ENCODE results near the gene AJUBA.

Gene AJUBA

DNA sequence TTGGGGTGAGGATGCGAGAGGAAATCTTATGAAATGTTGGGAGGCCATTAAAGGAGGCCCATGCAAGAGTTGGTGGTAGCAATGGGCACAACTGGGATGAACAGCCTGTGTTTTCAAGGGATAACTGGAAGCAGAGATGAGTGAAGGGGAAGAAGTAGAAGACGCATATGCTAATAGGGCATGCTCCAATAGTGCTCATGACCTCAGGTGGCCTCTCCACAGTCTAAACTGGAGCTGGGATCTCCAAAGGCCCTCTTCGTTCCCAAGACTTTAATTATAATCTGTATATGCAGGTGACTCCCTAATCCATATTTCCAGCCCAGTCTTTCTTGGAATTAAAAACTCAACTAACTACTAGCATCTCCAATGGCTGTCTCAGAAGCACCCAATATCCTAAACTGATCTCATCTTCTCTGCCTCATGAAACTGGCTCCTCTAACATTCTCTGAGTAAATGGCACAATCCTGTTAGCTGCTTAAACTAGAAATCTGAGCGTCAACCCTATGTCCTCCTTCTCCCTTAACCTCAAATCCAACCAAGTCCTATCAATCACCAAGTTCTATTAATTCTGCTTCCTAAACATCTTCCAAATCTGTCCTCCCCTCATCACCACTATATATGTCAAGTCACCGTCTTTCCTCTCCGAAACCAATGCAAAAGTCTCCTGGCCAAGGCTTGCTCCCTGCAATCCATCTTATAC is 2.8 kb upstream of the AJUBA start:
- Histone ChIP-seq H3K4me1 (peaks cover 36% of the 10 kb centered on the region), H3K27ac (no peak overlapping the region), H4K20me1 (peaks cover 7% of the 10 kb centered on the region; the same call in 1 of the 2 replicates), H3K36me3 (peaks cover 32% of the 10 kb centered on the region), H3K4me2 (no peak overlapping the region), H3K9me3 (no peaks in the 10 kb centered on the region), H3K27me3 (peaks cover 20% of the 10 kb centered on the region), H3K9ac (no peak overlapping the region), H3K4me3 (no peak overlapping the region)
- TF ChIP-seq Cebpa-rat (IDR thresholded peaks at IDR 0.05) = no peak

DNA sequence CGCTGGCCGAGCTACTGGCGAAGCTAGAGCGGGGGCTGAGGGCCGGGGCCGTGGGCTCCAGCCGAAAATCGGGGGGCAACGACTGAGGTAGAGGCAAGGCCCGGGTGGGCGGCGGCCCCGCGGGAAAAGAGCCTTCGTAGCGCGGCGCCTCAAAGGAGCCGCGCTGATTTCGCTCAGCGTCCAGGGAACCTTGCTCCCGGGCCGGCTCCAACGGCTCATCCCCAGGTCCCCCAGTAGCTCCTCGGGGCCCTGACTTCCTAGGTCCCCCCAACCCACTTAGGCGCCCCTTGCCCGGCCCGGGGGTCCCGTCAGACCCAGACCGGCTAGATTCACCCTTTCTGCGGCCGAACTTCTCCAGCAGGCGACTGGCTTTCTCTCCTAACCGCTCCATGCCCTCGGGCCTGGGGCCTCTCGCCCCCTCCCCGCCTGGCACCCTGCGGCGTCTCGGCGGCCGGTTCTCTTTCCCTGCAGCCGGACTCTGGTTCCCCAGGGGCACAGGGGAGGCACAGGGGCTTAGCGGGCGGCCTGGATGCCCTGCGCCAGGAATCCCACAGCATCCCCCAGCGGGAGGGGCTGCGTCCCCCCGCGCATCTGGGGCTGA is 375 bp downstream of the AJUBA start:
- no peak for TF ChIP-seq Cebpa-rat (IDR thresholded peaks at IDR 0.05)
- no peaks in the 10 kb centered on the region for H3K9me3 ChIP-seq
- peak overlapping the region; percentile 88 for H3K4me3 ChIP-seq
- H3K4me2 ChIP-seq = peak overlapping the region; percentile 97
- peaks cover 29% of the 10 kb centered on the region for H4K20me1 ChIP-seq
- peak overlapping the region; percentile 85 for H3K9ac ChIP-seq
- peaks cover 64% of the 10 kb centered on the region for H3K4me1 ChIP-seq
- H3K27ac ChIP-seq = peak overlapping the region; percentile 82
- H3K27me3 ChIP-seq = peaks cover 22% of the 10 kb centered on the region
- peaks cover 18% of the 10 kb centered on the region for H3K36me3 ChIP-seq

DNA sequence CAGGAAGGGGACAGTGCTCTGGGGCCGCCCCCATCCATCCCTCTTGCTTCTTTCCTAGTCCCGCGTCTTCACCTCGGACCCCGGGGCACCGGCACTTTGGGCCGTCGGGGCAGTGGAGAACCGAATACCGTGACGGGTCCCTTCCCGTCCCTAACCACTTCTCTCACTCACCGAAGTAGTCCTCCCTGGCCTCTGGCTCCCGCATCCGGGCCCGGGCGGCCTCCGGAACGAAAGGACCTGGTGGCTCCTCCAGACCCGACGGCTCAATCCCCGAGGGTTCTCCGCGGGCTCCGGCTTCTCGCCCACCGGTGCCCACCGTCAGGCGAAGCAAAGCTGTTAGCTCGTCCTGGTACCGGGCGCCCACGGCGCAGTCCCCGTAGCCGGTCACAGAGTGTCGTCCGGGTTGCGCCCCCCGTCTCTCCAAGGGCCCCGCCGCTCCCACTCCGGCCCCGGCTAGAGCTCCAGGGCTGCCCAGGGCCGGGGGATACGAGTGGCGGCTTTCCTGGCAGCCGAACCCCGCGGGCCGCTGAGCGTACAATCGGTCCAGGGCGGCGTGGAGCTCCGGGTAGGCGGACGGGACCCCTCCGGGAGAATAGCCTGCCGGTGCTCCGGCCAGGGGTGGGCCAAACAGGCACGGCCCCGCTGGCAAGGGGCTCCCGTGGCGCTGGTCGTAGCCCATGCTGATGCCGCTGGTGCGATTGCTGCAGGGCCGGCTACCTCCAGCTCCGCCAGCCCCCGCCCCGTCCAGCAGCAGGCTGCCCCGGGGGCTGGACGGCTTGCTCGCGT is 1.1 kb downstream of the AJUBA start:
- Histone ChIP-seq H3K4me1 (peaks cover 71% of the 10 kb centered on the region), H3K9ac (peak overlapping the region; percentile 85), H3K36me3 (peaks cover 22% of the 10 kb centered on the region), H4K20me1 (peaks cover 33% of the 10 kb centered on the region), H3K27me3 (peaks cover 22% of the 10 kb centered on the region), H3K27ac (peak overlapping the region; percentile 82), H3K4me3 (peak overlapping the region; percentile 88), H3K4me2 (peak overlapping the region; percentile 97), H3K9me3 (no peaks in the 10 kb centered on the region)
- TF ChIP-seq Cebpa-rat (IDR thresholded peaks at IDR 0.05) = no peak

DNA sequence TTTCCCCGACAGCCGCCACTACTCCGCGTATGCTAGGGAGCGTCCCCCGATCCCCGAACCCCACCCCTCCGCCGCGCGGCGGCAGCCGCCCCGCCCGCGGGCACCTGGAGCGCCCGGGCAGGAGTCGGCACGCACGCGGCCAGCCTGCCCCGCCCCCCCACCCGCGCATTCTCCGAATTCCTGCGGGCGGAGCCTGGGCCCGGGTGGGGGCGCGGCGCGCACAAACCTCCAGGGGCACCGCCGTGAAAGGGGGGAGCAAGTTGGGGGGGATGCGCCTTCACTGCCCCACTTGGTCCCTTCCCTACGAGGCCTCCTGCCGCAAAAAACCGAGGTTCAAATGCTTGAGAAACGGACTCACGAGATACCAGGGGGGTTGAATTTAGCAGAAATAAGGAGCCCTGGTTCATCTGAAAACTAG is 1.7 kb downstream of the AJUBA start:
- Histone ChIP-seq H3K4me1 (peaks cover 74% of the 10 kb centered on the region), H3K27ac (peak overlapping the region; percentile 82), H3K9ac (peak overlapping the region; percentile 85), H3K4me2 (peak overlapping the region; percentile 97), H3K9me3 (no peaks in the 10 kb centered on the region), H4K20me1 (peaks cover 33% of the 10 kb centered on the region), H3K27me3 (peaks cover 22% of the 10 kb centered on the region), H3K36me3 (peaks cover 28% of the 10 kb centered on the region), H3K4me3 (peak overlapping the region; percentile 88)
- TF ChIP-seq Cebpa-rat (IDR thresholded peaks at IDR 0.05) = no peak

DNA sequence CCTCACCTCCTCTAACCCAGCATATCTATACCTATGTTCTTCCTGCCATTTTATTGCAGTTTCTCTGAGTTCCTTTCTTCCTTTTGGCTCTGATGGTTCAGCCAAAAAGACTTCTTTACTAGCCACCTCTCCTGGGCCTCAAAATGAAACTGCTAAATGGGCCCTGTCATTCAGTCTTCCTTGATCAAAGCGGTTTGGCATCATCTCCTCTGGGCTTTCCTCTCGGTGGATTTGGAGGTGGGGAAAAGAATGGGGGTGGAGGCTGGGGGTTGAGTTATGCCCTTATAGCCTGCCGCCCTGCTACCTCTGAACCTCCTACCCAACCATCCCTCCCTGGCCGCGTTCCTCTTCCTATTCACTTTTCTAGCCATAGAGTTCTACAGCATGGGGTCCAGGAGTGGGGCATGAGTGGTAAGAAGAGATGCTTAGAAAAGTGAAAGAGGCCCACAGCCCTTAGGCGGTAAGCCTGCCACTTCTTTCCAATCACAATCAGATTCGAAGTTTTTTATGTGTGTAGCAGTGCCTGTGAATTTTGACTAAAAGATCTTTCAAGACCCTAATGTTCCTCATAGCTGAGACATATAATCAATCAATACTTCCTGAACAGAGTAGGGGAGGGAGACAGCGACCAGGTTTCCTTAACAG is 2.5 kb downstream of the AJUBA start:
- peaks cover 36% of the 10 kb centered on the region for H3K36me3 ChIP-seq
- no peak overlapping the region for H3K27ac ChIP-seq
- no peaks in the 10 kb centered on the region for H3K9me3 ChIP-seq
- peaks cover 74% of the 10 kb centered on the region for H3K4me1 ChIP-seq
- peak overlapping the region; percentile 97 for H3K4me2 ChIP-seq
- H4K20me1 ChIP-seq = peaks cover 35% of the 10 kb centered on the region
- H3K27me3 ChIP-seq = peaks cover 22% of the 10 kb centered on the region
- peak overlapping the region; percentile 88 for H3K4me3 ChIP-seq
- no peak for TF ChIP-seq Cebpa-rat (IDR thresholded peaks at IDR 0.05)
- peak overlapping the region; percentile 63 for H3K9ac ChIP-seq

DNA sequence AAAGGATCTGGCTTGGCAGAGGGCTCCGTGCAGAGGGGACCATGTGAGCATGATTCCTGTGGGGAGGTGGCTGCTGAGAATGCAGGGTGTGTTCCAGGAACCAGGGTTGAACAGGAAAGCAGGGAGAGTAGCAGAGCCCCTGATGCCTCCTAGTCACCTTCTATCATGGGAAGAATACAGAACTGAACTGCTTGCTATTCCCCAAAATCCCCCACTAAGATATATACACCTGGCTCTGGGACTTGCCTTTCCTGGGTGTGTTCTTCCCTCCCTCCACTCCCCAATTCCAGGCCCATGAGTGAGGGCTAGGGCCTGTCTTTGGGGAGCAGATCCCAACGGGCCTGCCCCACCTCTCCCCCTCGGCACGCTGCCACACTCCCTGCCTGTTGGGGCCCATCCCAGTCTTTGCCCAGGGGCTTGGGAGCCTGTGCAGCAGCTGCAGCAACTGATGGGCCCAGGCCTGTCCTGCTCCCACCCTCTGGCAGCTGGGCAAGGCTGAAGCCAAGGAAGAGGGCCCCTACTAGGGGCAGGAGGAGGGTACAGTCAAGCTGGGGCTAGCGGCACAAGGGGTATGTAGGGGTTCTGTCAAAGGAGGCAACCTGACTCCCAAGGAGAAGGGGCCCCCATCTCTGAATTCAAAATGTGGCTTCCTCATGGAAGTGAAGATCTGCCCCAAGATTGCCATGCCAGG is 3.2 kb downstream of the AJUBA start:
- peak overlapping the region; percentile 88 for H3K4me3 ChIP-seq
- peaks cover 22% of the 10 kb centered on the region for H3K27me3 ChIP-seq
- peak overlapping the region; percentile 97 for H3K4me2 ChIP-seq
- no peak overlapping the region for H3K27ac ChIP-seq
- H4K20me1 ChIP-seq = peaks cover 41% of the 10 kb centered on the region
- peaks cover 67% of the 10 kb centered on the region for H3K4me1 ChIP-seq
- H3K36me3 ChIP-seq = peaks cover 44% of the 10 kb centered on the region
- H3K9ac ChIP-seq = peak overlapping the region; percentile 63; the same call in 1 of the 2 replicates
- TF ChIP-seq Cebpa-rat (IDR thresholded peaks at IDR 0.05) = no peak
- H3K9me3 ChIP-seq = no peaks in the 10 kb centered on the region

DNA sequence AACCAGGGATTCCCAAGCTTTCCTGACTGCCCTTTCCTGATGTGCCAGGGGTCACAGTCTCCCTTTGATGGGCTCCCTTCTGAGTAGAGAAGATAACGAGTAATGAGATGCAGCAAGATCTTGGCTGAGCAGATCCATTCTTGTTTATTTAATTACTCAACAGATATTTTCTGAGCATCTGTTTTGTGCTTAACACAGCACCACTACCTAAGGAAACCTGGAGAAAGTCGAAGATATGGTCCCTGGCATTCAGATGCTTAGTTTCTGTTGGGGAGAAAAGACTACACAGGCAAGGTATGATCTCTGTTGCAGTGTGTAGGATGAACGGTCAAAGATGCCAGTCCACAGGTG is 3.9 kb downstream of the AJUBA start:
- TF ChIP-seq Cebpa-rat (IDR thresholded peaks at IDR 0.05) = no peak
- Histone ChIP-seq H3K9ac (peak overlapping the region; percentile 63; the same call in 1 of the 2 replicates), H3K4me3 (no peak overlapping the region), H3K27ac (no peak overlapping the region), H4K20me1 (peaks cover 42% of the 10 kb centered on the region), H3K36me3 (peaks cover 50% of the 10 kb centered on the region), H3K9me3 (no peaks in the 10 kb centered on the region), H3K4me1 (peaks cover 60% of the 10 kb centered on the region), H3K27me3 (peaks cover 22% of the 10 kb centered on the region), H3K4me2 (peak overlapping the region; percentile 97)

DNA sequence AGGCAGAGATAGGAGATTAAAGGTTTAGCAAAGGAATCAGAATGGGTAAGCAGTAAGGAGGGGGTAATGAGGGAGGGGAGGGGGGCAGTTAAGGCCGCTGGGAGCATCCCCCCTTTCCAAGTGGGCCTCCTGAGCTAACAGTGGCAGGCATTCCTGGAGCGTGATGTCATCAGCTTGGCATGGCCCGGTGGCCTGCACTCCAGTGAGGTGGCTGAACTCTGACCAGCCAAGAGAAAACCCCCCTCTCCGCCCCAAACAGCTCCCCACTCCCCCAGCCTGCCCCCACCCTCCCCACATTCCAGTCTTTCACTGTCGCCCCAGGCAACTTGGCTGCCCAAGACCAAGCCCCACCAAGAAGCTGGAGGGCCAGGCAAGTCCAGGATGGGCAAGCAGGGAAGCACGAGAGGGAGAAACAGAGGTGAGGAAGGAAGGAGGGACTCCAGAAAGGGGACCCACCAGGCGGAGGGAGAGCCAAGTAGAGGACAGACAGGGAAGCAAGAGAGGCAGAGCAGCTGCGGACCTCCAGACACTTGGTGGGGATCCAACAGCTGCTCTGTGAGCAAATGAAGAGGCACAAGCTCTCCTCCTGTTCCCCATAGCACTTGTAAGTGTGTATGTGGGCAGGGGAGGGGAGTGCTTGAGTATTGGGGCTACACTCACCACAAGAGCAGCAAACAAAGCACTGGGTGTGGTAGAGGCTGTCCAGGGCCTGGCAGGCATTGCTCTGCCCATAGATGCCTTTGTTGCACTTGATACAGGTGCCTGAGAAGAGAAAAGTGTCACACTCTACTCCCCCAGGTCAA is 4.5 kb downstream of the AJUBA start:
- no peak overlapping the region for H3K27ac ChIP-seq
- H3K4me3 ChIP-seq = no peak overlapping the region
- H3K4me1 ChIP-seq = peaks cover 55% of the 10 kb centered on the region
- H3K4me2 ChIP-seq = peak overlapping the region; percentile 97
- H3K36me3 ChIP-seq = peaks cover 56% of the 10 kb centered on the region
- no peaks in the 10 kb centered on the region for H3K9me3 ChIP-seq
- no peak for TF ChIP-seq Cebpa-rat (IDR thresholded peaks at IDR 0.05)
- H3K9ac ChIP-seq = peak overlapping the region; percentile 45; the same call in 1 of the 2 replicates
- peaks cover 48% of the 10 kb centered on the region for H4K20me1 ChIP-seq
- peaks cover 22% of the 10 kb centered on the region for H3K27me3 ChIP-seq

All from BLaER1 (cell line).